Liver (tissue), 9 donors: Measurements from ENCODE around the gene SFXN2. TPM values are rescaled to one million over a fixed set of nuclear protein-coding genes. Genes with fewer than 3 reads are reported as not detected.

Source experiments
- DNase-seq: peaks from one replicate; pipeline ENCODE4 v3.0.0-alpha.2; 2017; ENCODE audit warnings: low spot score
- H3K27ac ChIP-seq, 2 donors: one replicate each; pipeline ENCODE4 v1.7.0; 2013; ENCODE audit warnings: inconsistent platforms in 2 of 2, low read length in 2 of 2, control low read depth in 1 of 2, low read depth in 1 of 2, mild to moderate bottlenecking in 1 of 2
- H3K27me3 ChIP-seq, 4 donors: one replicate each; pipeline versions ENCODE4 v1.6.1 to v1.7.0; 2013; ENCODE audit warnings: low read length in 3 of 4, inconsistent platforms in 1 of 4, mild to moderate bottlenecking in 1 of 4, moderate library complexity in 1 of 4; ENCODE audit not compliant: control insufficient read depth in 4 of 4, insufficient read depth in 4 of 4
- H3K36me3 ChIP-seq, 4 donors: one replicate each; pipeline versions ENCODE4 v1.6.1 to v1.7.0; 2013; ENCODE audit warnings: low read length in 3 of 4, mild to moderate bottlenecking in 3 of 4, low read depth in 1 of 4, moderate library complexity in 1 of 4; ENCODE audit not compliant: control insufficient read depth in 4 of 4, insufficient read depth in 3 of 4
- H3K4me1 ChIP-seq, 4 donors: one replicate each; pipeline versions ENCODE4 v1.6.1 to v1.7.0; 2013; ENCODE audit warnings: low read length in 3 of 4, mild to moderate bottlenecking in 3 of 4, moderate library complexity in 1 of 4; ENCODE audit not compliant: control insufficient read depth in 4 of 4, insufficient read depth in 4 of 4
- H3K4me3 ChIP-seq, 3 donors: one replicate each; pipeline versions ENCODE4 v1.6.1 to v1.7.0; 2013; ENCODE audit warnings: low read length in 3 of 3, control low read depth in 1 of 3, low read depth in 1 of 3, mild to moderate bottlenecking in 1 of 3
- H3K9ac ChIP-seq, 2 donors: one replicate each; pipeline ENCODE4 v1.7.0; 2013; ENCODE audit warnings: low read length in 2 of 2, mild to moderate bottlenecking in 2 of 2, moderate library complexity in 2 of 2, control low read depth in 1 of 2, low read depth in 1 of 2
- H3K9me3 ChIP-seq, 4 donors: one replicate each; pipeline versions ENCODE4 v1.6.1 to v1.7.0; 2013; ENCODE audit warnings: low read length in 3 of 4; ENCODE audit not compliant: control insufficient read depth in 4 of 4
- EGR1 ChIP-seq, 2 donors: IDR thresholded peaks; 2 replicates each; pipeline ENCODE4 v1.6.1; 2016 to 2018; ENCODE audit warnings: antibody characterized with exemption in 2 of 2, low read depth in 2 of 2
- FOXA1 ChIP-seq: IDR thresholded peaks from 2 replicates; pipeline ENCODE4 v1.6.1; 2016; ENCODE audit warnings: antibody characterized with exemption
- FOXA2 ChIP-seq: IDR thresholded peaks from 2 replicates; pipeline ENCODE4 v1.6.1; 2016; ENCODE audit warnings: antibody characterized with exemption
- GABPA ChIP-seq, 2 donors: IDR thresholded peaks in 1 of 2; conservative IDR thresholded peaks in 1 of 2; 2 replicates each; pipeline ENCODE4 v1.6.1; 2016; ENCODE audit warnings: antibody characterized with exemption in 2 of 2, mild to moderate bottlenecking in 1 of 2, moderate library complexity in 1 of 2
- HNF4A ChIP-seq, 2 donors: conservative IDR thresholded peaks; 2 replicates each; pipeline ENCODE4 v1.6.1; 2016; ENCODE audit warnings: antibody characterized with exemption in 2 of 2, mild to moderate bottlenecking in 2 of 2
- HNF4G ChIP-seq: IDR thresholded peaks from 2 replicates; pipeline ENCODE4 v1.6.1; 2016; ENCODE audit warnings: antibody characterized with exemption
- JUND ChIP-seq, 2 donors: IDR thresholded peaks; 2 replicates each; pipeline ENCODE4 v1.6.1; 2016; ENCODE audit warnings: antibody characterized with exemption in 2 of 2
- NR2F2 ChIP-seq: IDR thresholded peaks from 2 replicates; pipeline ENCODE4 v1.6.1; 2016; ENCODE audit warnings: antibody characterized with exemption
- RAD21 ChIP-seq, 2 donors: IDR thresholded peaks; 2 replicates each; pipeline ENCODE4 v1.6.1; 2016; ENCODE audit warnings: antibody characterized with exemption in 2 of 2, mild to moderate bottlenecking in 2 of 2
- RXRA ChIP-seq, 2 donors: IDR thresholded peaks; 2 replicates each; pipeline ENCODE4 v1.6.1; 2017 to 2018; ENCODE audit warnings: antibody characterized with exemption in 2 of 2, mild to moderate bottlenecking in 1 of 2
- SP1 ChIP-seq: IDR thresholded peaks from 2 replicates; pipeline ENCODE4 v1.6.1; 2018; ENCODE audit warnings: antibody characterized with exemption, mild to moderate bottlenecking
- TAF1 ChIP-seq: conservative IDR thresholded peaks from 2 replicates; pipeline ENCODE4 v1.6.1; 2016; ENCODE audit warnings: antibody characterized with exemption, mild to moderate bottlenecking
- YY1 ChIP-seq: IDR thresholded peaks from 2 replicates; pipeline ENCODE4 v1.6.1; 2016; ENCODE audit warnings: antibody characterized with exemption, mild to moderate bottlenecking
- WGBS: extraction: QIAGEN DNeasy Blood & Tissue Kit; methylation state at CpG from one replicate; pipeline ENCODE4 v1.1.7; 2013; 5-methylcytosine and 5-hydroxymethylcytosine counted together
- polyA plus RNA-seq, 2 donors: library from polyadenylated mRNA; stranded (reverse) in 1 of 2; unstranded in 1 of 2; fragments of 200-250 nt in 1 of 2; fragments of >200 nt in 1 of 2; fragmentation: Nextera tagmentation in 1 of 2; extraction: Ambion mirVana in 1 of 2; gene quantifications; one replicate each; pipeline versions ENCODE4 v1.2.1 to v1.2.3, GENCODE V29; 2013 to 2015
- total RNA-seq, 2 donors: library from RNA; depleted of rRNA; stranded (reverse); fragments of >200 nt; gene quantifications; one replicate each; pipeline ENCODE4 v1.2.3, GENCODE V29; 2014
- TF ChIP-seq, protein P1 (sequence below): fragments of 150-350 bp; IDR thresholded peaks from 2 replicates; pipeline ENCODE4 v1.5.1; 2017; ENCODE audit warnings: improper control_type of control experiment, low read depth, low read length; ENCODE audit not compliant: missing input control
- TF ChIP-seq, protein P2 (sequence below): IDR thresholded peaks from 2 replicates; pipeline ENCODE4 v1.6.1; 2016; ENCODE audit warnings: antibody characterized with exemption, mild to moderate bottlenecking
- TF ChIP-seq, protein P3 (sequence below): IDR thresholded peaks from 2 replicates; pipeline ENCODE4 v1.6.1; 2016; ENCODE audit warnings: antibody characterized with exemption
- TF ChIP-seq, protein P4 (sequence below): IDR thresholded peaks from 2 replicates; pipeline ENCODE4 v1.6.1; 2016; ENCODE audit warnings: antibody characterized with exemption
- TF ChIP-seq, protein P5 (sequence below): IDR thresholded peaks from 2 replicates; pipeline ENCODE4 v1.6.1; 2016; ENCODE audit warnings: antibody characterized with exemption
- donor health status: healthy.
- donor health status: healthy.
- donor health status: healthy.
- donor health status: healthy.
- donor health status: healthy.

SFXN2 gene
- total and polyA plus RNA-seq, 4 donors, result 6.0 to 22.6 (median 17.7) TPM

DNA sequence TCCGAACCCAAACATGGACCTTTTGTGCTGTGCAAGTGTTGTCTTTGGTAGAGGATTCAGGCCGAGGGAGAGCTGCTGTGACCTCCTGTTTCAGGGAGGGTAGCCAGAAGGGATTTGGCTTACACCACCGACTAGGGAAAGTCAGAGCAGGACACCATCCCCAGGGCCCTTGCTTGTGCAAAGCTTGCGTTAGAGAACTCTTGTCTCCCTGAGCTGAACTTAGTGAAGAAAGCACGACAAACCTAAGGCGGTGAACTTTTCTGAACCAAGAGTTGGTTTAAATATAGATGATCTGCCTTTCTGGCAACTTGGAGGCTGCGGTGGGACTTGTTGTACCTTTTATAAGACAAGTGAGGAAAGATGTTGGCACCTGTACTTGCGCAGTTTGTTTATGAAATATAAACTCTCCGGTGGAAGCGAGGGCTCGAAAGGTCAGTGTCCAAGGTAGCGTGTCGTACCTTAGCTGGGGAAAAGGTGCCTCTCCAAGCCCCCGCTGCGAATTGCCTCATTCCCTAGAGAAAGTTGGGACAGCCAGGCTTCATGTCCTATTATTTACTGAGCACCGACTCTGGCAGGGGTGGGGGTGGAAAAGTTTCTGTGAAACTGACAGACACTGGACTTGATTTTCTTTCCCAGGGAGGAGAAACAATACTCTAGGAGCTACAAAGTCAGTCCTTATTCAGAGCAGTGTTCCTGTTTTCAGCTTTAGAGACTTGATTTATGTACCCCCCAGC is 60.9 kb downstream of the SFXN2 start:
- H3K27me3 ChIP-seq, result no peaks in the 10 kb centered on the region
- peak overlapping the region; percentile 89 to 97 for H3K27ac ChIP-seq
- TF ChIP-seq, protein P1, sequence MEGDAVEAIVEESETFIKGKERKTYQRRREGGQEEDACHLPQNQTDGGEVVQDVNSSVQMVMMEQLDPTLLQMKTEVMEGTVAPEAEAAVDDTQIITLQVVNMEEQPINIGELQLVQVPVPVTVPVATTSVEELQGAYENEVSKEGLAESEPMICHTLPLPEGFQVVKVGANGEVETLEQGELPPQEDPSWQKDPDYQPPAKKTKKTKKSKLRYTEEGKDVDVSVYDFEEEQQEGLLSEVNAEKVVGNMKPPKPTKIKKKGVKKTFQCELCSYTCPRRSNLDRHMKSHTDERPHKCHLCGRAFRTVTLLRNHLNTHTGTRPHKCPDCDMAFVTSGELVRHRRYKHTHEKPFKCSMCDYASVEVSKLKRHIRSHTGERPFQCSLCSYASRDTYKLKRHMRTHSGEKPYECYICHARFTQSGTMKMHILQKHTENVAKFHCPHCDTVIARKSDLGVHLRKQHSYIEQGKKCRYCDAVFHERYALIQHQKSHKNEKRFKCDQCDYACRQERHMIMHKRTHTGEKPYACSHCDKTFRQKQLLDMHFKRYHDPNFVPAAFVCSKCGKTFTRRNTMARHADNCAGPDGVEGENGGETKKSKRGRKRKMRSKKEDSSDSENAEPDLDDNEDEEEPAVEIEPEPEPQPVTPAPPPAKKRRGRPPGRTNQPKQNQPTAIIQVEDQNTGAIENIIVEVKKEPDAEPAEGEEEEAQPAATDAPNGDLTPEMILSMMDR, result no peak
- TF ChIP-seq, protein P2, sequence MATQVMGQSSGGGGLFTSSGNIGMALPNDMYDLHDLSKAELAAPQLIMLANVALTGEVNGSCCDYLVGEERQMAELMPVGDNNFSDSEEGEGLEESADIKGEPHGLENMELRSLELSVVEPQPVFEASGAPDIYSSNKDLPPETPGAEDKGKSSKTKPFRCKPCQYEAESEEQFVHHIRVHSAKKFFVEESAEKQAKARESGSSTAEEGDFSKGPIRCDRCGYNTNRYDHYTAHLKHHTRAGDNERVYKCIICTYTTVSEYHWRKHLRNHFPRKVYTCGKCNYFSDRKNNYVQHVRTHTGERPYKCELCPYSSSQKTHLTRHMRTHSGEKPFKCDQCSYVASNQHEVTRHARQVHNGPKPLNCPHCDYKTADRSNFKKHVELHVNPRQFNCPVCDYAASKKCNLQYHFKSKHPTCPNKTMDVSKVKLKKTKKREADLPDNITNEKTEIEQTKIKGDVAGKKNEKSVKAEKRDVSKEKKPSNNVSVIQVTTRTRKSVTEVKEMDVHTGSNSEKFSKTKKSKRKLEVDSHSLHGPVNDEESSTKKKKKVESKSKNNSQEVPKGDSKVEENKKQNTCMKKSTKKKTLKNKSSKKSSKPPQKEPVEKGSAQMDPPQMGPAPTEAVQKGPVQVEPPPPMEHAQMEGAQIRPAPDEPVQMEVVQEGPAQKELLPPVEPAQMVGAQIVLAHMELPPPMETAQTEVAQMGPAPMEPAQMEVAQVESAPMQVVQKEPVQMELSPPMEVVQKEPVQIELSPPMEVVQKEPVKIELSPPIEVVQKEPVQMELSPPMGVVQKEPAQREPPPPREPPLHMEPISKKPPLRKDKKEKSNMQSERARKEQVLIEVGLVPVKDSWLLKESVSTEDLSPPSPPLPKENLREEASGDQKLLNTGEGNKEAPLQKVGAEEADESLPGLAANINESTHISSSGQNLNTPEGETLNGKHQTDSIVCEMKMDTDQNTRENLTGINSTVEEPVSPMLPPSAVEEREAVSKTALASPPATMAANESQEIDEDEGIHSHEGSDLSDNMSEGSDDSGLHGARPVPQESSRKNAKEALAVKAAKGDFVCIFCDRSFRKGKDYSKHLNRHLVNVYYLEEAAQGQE, result no peak
- TF ChIP-seq GABPA (IDR thresholded peaks at IDR 0.05 in 1 of 2, conservative IDR thresholded peaks at IDR 0.05 in 1 of 2) (no peak), FOXA2 (no peak), TAF1 (no peak), SP1 (peak; percentile 73), RAD21 (IDR thresholded peaks at IDR 0.05) (peak in 1 of 2 donors; percentile 10), NR2F2 (peak; percentile 57), HNF4A (conservative IDR thresholded peaks at IDR 0.05) (peak; percentile 28 to 75), RXRA (IDR thresholded peaks at IDR 0.05) (peak; percentile 57 to 79), HNF4G (no peak), JUND (IDR thresholded peaks at IDR 0.05) (peak in 1 of 2 donors; percentile 73), YY1 (peak; percentile 19), EGR1 (IDR thresholded peaks at IDR 0.05; ENCODE audit: low read depth in 2 of 2) (no peak)
- TF ChIP-seq, protein P3, sequence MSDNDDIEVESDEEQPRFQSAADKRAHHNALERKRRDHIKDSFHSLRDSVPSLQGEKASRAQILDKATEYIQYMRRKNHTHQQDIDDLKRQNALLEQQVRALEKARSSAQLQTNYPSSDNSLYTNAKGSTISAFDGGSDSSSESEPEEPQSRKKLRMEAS, result no peak
- DNase-seq, result no peak
- peak overlapping the region; percentile 30 to 97 for H3K9ac ChIP-seq
- 21% methylated on average over 16 of the region's 16 CpGs for WGBS
- H3K4me1 ChIP-seq, result peaks cover 19 to 51% (median 37%) of the 10 kb centered on the region in 4 donors
- H3K36me3 ChIP-seq, result no peaks in the 10 kb centered on the region
- no peaks in the 10 kb centered on the region for H3K9me3 ChIP-seq
- H3K4me3 ChIP-seq, result peak overlapping the region in 1 of 3 donors; percentile 5

DNA sequence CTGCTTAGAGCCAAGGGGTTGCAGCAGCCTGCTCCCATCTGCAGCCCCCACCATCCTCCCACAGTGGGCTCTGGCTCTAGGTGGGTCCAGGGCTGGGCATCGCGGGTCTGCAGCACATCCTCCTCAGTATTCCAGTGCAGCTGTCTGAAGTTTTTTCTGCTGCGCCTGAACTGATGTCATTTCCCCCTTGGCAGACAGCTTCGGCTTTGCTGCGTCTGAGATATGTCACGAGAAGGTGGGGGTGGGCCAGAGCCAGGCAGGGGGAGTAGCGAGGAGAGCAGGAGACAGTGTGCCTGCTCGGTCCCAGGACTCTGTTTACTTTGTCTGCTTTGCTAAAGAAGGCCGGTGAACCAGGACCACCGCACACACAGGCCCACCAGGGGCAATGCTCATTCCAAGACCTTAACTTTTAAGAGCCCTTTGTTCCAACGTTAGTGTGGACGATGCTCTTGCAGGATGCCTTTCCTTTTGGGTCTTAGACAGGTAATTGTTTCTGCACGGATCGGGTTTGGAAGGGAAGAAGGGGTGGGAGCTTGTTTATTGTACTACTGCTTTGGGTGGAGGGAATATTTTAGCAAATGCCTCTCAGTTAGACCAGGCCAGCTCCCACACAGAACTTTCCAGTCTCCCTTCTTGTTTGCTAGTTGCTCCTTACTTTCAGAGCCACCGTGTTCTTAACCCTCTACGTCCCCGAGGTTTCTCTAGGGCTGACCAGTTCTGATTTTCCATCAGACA is 61.7 kb downstream of the SFXN2 start:
- Histone ChIP-seq H3K27ac (peak overlapping the region; percentile 89 to 97), H3K27me3 (no peaks in the 10 kb centered on the region), H3K9ac (peak overlapping the region; percentile 40 to 97), H3K4me1 (peaks cover 24 to 55% (median 45%) of the 10 kb centered on the region in 4 donors), H3K4me3 (peak overlapping the region in 2 of 3 donors; percentile 5 to 19), H3K36me3 (no peaks in the 10 kb centered on the region), H3K9me3 (no peaks in the 10 kb centered on the region)
- DNase-seq, result no peak
- WGBS, result 26% methylated on average over 17 of the region's 17 CpGs
- no peak for TF ChIP-seq GABPA (IDR thresholded peaks at IDR 0.05 in 1 of 2, conservative IDR thresholded peaks at IDR 0.05 in 1 of 2)
- TF ChIP-seq HNF4G, result no peak
- TF ChIP-seq RXRA (IDR thresholded peaks at IDR 0.05), result no peak
- no peak for TF ChIP-seq SP1
- TF ChIP-seq, protein P4, sequence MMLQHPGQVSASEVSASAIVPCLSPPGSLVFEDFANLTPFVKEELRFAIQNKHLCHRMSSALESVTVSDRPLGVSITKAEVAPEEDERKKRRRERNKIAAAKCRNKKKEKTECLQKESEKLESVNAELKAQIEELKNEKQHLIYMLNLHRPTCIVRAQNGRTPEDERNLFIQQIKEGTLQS, result no peak
- TF ChIP-seq, protein P2, result no peak
- no peak for TF ChIP-seq FOXA2
- TF ChIP-seq RAD21 (IDR thresholded peaks at IDR 0.05), result no peak
- TF ChIP-seq, protein P3, result no peak
- TF ChIP-seq JUND (IDR thresholded peaks at IDR 0.05), result no peak
- TF ChIP-seq, protein P5, sequence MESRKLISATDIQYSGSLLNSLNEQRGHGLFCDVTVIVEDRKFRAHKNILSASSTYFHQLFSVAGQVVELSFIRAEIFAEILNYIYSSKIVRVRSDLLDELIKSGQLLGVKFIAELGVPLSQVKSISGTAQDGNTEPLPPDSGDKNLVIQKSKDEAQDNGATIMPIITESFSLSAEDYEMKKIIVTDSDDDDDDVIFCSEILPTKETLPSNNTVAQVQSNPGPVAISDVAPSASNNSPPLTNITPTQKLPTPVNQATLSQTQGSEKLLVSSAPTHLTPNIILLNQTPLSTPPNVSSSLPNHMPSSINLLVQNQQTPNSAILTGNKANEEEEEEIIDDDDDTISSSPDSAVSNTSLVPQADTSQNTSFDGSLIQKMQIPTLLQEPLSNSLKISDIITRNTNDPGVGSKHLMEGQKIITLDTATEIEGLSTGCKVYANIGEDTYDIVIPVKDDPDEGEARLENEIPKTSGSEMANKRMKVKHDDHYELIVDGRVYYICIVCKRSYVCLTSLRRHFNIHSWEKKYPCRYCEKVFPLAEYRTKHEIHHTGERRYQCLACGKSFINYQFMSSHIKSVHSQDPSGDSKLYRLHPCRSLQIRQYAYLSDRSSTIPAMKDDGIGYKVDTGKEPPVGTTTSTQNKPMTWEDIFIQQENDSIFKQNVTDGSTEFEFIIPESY, result no peak
- no peak for TF ChIP-seq FOXA1
